NAMALWA (cell line): Measurements from ENCODE around the gene PRRT1.
"Not testable (repeated sequence)": the region's sequence is repeated elsewhere in the genome, so short reads cannot be mapped to it uniquely, and the experiment has no call there.

Source experiments
- DNase-seq: peaks from one replicate; pipeline ENCODE4 v3.0.0-alpha.2; 2015; ENCODE audit warnings: low spot score

PRRT1 gene

DNA sequence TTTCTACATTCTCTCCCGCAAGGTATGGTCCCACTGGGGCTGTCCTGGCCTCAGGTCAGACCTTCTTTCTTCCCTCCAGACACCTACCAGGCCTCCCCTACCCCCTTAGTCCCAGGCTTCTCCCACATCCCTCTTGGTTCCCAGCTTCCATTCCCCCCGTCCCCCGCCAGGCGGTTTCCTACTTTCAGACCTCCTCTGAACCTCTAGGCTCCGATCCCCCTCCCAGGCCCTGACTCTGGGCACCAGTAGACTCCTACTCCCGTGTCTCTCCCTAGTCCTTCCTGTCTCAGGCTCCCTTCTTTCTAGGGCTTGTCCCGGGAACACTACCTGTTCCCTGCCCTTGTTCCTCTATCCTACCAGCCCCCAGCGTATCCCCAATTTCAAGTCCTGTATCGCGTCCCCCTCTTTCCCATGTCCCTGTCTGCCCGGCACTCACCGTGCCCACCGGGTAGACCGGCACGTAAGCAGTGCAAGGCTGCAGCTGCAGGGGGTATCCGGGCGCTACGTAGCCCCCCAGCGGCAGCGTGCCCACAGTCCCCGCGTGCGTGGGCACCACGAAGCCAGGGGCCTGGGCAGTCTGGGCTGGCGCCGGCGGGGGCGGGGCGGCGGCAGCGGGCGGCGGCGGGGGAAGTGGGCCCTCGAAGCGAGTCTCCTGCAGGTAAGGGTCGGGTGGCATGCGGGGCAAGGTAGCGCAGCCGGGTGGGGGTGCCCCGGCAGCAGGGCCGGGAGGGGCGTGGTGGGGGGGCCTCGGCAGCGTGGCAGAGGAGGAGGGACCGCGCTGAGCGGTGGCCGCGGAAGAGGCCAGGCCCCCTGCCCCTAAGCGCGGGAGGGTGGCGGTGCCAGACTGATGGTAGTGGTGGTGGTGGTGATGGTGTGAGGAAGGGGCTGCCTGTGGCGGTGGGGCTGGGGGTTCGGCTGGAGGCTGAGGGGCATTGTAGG lies 1.5 kb downstream of the PRRT1 start:
- DNase-seq = no peak

DNA sequence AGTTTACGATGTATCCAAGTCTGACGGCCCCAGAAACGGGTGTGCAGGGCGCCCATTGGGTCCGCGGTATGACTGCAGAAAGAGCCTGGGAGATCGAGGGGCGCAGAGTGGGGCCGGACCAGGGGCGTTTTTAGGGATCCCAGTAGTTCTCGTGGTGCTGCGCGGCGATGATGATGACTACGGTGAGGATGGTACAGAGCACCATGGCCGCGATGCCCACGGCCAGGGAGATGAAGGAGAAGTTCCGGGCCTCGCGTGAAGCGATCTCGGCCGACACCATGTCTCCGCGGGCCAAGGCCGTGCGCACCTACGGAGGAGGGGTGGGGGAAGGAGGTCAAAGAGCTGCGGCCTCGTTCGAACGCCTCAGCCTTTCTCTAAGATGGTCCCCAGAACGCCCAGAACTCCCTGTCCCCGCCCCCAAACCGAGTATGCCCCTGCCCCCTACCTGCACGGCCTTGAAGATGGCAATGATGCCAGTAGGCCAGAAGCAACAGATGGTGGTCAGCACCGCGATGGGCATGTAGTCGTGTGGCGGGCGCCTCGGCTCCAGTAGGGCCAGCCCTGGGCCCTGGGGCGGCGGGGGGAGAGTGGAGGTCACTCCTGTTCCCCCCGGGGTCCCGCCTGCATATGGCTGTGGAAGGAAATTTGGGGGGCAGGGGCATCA lies 2.5 kb downstream of the PRRT1 start:
- DNase-seq = no peak

DNA sequence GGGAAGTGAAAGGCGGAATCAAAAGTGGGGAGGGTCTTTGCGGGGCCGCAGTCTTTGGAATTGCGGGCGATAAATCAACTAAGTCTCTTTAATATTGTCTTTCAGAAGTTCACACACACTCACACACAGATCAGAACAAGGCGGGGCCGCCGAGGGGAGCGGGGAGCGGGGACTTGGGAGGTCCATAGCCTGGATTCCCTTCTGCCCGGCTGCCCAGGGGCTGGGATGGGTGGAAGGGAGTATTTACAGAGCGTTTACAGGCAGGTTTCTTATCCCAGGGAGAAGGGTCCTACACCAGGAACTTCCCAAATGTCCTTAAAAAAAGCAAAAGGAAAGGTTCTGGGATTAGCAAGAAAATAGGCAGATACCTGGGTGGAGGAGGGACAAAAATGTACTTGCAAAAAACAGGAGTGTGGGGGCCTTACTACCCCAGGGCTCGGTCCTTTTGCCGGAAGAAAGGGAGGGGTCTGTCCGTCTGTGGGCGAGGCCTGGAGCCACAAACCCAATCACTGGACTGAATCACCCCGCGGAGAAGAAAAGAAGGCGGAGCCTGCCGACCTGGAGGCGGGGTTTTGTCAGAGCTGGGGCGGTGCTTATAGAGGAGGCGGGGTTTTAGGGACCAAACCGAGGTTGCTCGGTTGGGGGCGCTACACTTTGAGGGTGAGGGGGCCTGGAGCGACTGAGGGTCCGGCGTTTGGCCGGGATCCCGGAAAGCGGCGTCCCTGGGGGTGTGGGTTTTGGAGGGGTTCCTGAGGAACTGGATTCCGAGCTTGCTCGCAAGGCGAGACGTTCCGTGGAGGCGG lies 3.2 kb downstream of the PRRT1 start:
- DNase-seq = peak; percentile 62

- no peak for DNase-seq
These were observed 4.2 kb downstream of the PRRT1 start for GRCh38 chr6:32147401-32148132.

DNA sequence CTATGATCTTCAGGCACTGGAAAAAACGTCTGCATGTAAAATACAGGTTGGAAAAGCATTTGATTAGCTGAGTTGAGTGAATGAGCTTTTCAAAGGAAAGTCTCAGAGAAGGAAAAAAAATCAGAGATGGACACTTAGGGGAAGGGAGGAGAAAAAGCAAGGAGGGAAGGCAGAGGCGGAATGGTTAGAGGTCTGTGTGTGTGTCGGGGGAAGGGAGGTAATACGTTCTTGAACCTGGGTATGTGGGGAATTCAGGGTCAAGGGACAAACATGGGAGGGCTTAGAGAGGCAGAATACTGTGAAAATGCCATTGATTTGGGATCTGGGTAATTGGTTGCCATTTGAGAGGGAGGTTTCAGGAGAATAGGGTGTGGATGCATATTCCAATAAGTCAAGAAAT lies 5.1 kb downstream of the PRRT1 start:
- DNase-seq = no peak

- DNase-seq = no peak
These were observed 5.5 kb downstream of the PRRT1 start for GRCh38 chr6:32146287-32146686.

DNA sequence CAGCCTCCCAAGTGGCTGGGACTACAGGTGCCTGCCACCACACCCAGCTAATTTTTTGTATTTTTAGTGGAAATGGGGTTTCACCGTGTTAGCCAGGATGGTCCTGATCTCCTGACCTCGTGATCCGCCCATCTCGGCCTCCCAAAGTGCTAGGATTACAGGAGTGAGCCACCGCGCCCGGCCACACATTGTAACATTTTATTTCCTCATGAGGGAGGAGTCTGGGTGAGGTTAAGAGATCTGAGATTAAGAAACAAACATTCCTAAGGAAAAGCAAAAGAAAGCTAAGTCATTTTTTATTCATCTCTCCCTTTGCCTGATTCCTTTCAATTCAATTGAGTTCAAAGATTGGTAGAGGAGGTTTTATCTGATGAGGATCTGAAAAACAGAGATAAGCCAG lies 7.5 kb downstream of the PRRT1 start:
- not testable (repeated sequence) for DNase-seq

- DNase-seq = no peak
These were observed 11.2 kb downstream of the PRRT1 start for GRCh38 chr6:32140420-32141046.

GRCh38 chr6:32139590-32139989 lies 12.1 kb downstream of the PRRT1 start:
- DNase-seq = no peak

DNA sequence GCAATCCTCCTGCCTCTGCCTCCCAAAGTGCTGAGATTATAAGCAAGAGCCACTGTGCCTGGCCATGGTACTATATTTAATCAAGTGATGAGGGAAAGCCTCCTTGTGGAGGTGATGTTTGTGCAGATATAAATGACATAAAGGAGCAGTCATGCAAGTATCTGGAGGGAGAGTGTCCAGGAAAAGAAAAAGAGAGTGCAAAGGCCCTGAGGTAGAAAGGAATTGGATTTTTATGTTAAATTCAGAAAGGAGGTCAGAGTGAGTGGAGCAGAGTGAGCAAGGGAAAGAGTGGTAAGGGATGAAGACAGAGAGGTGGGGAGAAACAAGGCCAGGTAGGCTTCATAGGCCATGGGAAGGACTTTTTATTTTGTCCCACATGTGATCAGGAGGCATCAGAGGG lies 14.3 kb downstream of the PRRT1 start:
- no peak for DNase-seq

- DNase-seq = no peak
These were observed 18.0 kb downstream of the PRRT1 start for GRCh38 chr6:32133786-32134185.

GRCh38 chr6:32132110-32132509 lies 19.6 kb downstream of the PRRT1 start:
- DNase-seq = no peak

DNA sequence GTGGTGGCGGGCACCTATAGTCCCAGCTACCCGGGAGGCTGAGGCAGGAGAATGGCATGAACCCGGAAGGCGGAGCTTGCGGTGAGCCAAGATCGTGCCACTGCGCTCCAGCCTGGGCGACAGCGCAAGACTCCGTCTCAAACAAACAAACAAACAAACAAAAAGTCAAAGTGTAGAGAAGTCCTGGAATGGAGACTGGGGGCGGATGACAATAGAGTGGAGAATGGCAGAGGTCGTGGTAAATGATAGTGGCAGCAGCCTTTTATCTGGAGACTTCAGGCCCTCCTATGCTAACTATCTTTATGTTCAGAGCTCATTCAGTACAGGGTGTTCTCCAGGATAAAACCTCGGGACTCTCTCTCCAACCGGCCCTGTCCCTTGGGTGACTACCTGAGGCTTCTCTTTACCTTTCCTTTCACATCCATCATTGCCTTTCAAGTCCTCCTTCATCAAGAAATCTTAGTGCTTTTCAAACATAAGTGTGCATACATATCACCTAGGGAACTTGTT lies 20.2 kb downstream of the PRRT1 start:
- DNase-seq = no peak

DNA sequence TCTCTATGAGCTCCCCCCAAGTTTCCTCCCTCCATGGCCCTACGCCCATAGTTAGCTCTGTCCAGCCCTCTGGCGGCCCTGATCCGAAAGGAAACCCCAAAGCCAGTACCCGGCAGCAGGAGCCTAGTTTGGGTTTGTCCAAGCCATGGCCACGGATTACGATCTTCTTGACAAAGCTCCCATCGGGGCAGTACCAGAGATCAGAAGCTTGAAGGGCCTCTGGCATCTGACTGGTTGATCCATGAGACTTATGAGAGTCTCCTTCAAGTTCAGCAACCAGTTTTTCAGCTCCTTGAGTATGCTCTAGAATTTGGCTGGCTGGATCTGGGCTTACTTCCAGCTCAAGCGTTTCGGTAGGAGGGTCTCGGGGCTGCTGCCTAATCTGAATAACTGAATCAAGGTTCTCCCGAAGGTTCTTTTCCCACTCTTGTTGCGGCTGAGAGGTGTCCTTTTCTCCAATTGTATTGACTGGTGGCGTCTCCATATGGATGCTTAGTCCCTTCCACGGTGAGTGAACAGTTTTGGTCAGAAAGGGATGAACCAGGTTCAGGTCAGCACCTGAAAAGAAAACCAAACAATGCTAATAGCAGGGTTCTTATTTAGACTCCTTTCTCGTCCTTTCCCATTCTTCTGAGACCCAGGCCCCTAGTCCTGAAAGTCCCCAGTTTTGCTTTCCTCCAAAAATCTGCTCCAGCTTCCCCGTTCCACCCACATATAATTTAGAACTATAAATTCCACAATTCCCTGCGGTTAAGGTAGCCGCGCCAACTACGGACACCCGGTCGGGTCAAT lies 22.2 kb downstream of the PRRT1 start:
- DNase-seq = no peak

DNA sequence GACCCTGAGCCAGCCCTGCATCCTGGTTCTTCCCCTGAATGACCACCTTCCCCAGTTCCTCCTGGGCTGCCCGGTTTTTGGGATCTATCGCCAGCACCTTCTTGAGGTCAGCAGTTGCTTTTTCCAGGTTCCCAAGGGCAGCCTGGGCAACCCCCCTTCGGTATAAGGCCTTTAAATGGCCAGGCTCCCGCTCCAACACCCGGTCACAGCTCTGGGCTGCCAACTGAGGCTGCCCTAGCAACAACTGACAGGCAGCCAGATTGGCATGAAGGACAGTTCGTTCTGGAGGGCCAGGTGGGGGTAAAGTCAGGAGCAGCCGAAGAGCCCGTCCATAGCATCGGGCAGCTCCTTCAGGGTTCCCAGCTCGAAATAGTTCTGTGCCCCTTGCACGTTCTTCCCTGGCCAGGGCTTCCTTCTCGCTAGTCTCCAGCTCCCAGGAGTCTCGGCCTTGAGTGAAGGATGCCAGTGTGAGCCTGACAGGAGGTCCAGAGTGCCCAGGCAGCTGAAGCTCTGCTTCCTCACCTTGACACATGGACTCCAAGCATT lies 22.9 kb downstream of the PRRT1 start:
- no peak for DNase-seq

- DNase-seq = peak; percentile 100
These were observed 23.8 kb downstream of the PRRT1 start, which contains the start of gene ATF6B for GRCh38 chr6:32127717-32128592. TSS of gene ATF6B (minus strand) at chr6:32128246. CDS start at chr6:32128207, 39 bp downstream.

DNA sequence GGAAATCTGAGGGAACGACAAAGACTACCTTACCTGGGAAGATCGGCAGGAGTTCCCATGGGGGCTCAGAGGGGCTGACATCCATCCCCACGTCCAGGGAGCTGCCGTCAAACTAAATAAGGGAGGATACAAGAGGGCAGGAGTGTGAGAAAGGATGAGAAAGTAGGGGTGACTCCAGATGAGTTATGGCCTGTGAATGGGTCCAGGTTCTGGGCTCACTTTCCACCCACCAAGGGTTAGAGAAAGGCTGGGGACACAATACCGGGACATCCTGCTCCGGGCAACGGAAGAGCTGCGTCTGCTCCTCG lies 24.4 kb downstream of the PRRT1 start:
- DNase-seq = no peak

- DNase-seq = no peak
These were observed 24.9 kb downstream of the PRRT1 start for GRCh38 chr6:32126880-32127279.

- no peak for DNase-seq
These were observed 28.1 kb downstream of the PRRT1 start for GRCh38 chr6:32123681-32124080.
